Fibroblast of pulmonary artery (primary cell): Measurements from ENCODE around the gene SUGCT.
A peak's percentile ranks its signal among the peaks of the same experiment; 100 is the strongest.

ENCODE experiments used
- DNase-seq: peaks from one replicate; pipeline ENCODE4 v3.0.0-alpha.2; 2010; ENCODE audit warnings: low read depth
- H3K4me3 ChIP-seq: replicated peaks from 2 replicates; pipeline ENCODE4 v1.5.1; 2011; ENCODE audit warnings: low read depth, mild to moderate bottlenecking, control low read depth, low read length, moderate library complexity
- CTCF ChIP-seq: IDR thresholded peaks from 2 replicates; pipeline ENCODE4 v1.5.1; 2011; ENCODE audit warnings: mild to moderate bottlenecking, control low read depth, low read length, inconsistent platforms; ENCODE audit errors: missing control alignments

SUGCT gene

GRCh38 chr7:40570223-40570622, 435.4 kb downstream of the SUGCT start:
- DNase-seq: no peak
- no peak overlapping the region for H3K4me3 ChIP-seq
- TF ChIP-seq CTCF: no peak

- no peak overlapping the region for H3K4me3 ChIP-seq
- TF ChIP-seq CTCF: no peak
- DNase-seq: peak; percentile 26
These were observed 437.0 kb downstream of the SUGCT start for GRCh38 chr7:40571796-40572195.

- H3K4me3 ChIP-seq: no peak overlapping the region
- no peak for TF ChIP-seq CTCF
- DNase-seq: peak; percentile 82
These were observed 438.1 kb downstream of the SUGCT start for GRCh38 chr7:40572810-40573465.

GRCh38 chr7:40579401-40579800, 444.6 kb downstream of the SUGCT start:
- peak; percentile 19 for TF ChIP-seq CTCF
- H3K4me3 ChIP-seq: no peak overlapping the region
- DNase-seq: peak; percentile 68

GRCh38 chr7:40580776-40581175, 446.0 kb downstream of the SUGCT start:
- no peak for DNase-seq
- H3K4me3 ChIP-seq: no peak overlapping the region
- no peak for TF ChIP-seq CTCF

GRCh38 chr7:40582539-40582938, 447.7 kb downstream of the SUGCT start:
- no peak for TF ChIP-seq CTCF
- DNase-seq: no peak
- H3K4me3 ChIP-seq: no peak overlapping the region

- no peak for DNase-seq
- no peak for TF ChIP-seq CTCF
- H3K4me3 ChIP-seq: no peak overlapping the region
These were observed 449.1 kb downstream of the SUGCT start for GRCh38 chr7:40583667-40584444.
